ENCODE data around the gene RPS27. TPM values are rescaled to one million over a fixed set of nuclear protein-coding genes. Genes with fewer than 3 reads are reported as not detected.
A peak's percentile ranks its signal among the peaks of the same experiment; 100 is the strongest.

Gene RPS27
- polyA plus RNA-seq, 1 of the 3 experiments (the other 2 are of a cell fraction), result 7,060 TPM

GRCh38 chr1:153944827-153945117 lies 45.8 kb upstream of the RPS27 start (continued):
- TF ChIP-seq, protein P1, sequence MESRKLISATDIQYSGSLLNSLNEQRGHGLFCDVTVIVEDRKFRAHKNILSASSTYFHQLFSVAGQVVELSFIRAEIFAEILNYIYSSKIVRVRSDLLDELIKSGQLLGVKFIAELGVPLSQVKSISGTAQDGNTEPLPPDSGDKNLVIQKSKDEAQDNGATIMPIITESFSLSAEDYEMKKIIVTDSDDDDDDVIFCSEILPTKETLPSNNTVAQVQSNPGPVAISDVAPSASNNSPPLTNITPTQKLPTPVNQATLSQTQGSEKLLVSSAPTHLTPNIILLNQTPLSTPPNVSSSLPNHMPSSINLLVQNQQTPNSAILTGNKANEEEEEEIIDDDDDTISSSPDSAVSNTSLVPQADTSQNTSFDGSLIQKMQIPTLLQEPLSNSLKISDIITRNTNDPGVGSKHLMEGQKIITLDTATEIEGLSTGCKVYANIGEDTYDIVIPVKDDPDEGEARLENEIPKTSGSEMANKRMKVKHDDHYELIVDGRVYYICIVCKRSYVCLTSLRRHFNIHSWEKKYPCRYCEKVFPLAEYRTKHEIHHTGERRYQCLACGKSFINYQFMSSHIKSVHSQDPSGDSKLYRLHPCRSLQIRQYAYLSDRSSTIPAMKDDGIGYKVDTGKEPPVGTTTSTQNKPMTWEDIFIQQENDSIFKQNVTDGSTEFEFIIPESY (IDR thresholded peaks at IDR 0.05; ENCODE audit: borderline replicate concordance, low read depth), result no peak

GRCh38 chr1:153945131-153945794 lies 45.3 kb upstream of the RPS27 start:
- Histone ChIP-seq H3K79me2 (ENCODE audit: insufficient read depth) (peaks cover 30% of the 10 kb centered on the region), H3K27ac (ENCODE audit: low read depth in 2 of 2, low read length in 1 of 2) (peak overlapping the region; percentile 60 to 89), H3K9me3 (no peaks in the 10 kb centered on the region), H3K4me2 (peak overlapping the region; percentile 95), H3K9me2 (no peaks in the 10 kb centered on the region), H4K20me1 (ENCODE audit: insufficient read depth) (no peaks in the 10 kb centered on the region), H3K4me1 (ENCODE audit: control insufficient read depth in 1 of 2, insufficient read depth in 2 of 2, low read depth in 1 of 2, low read length in 1 of 2) (peaks cover 3 to 17% of the 10 kb centered on the region in 2 experiments; a peak in 2 of 4 replicates), H3F3A (replicated peaks; ENCODE audit: insufficient read depth) (peaks cover 7% of the 10 kb centered on the region), H3K9ac (peak overlapping the region; percentile 80), H3K27me3 (ENCODE audit: insufficient read depth) (no peaks in the 10 kb centered on the region), H2AFZ (ENCODE audit: low read depth) (peak overlapping the region; percentile 44), H3K36me3 (replicated peaks in 1 of 2; ENCODE audit: control insufficient read depth in 1 of 2, insufficient read depth in 2 of 2, low read length in 1 of 2) (peaks cover 10 to 50% of the 10 kb centered on the region in 2 experiments), H3K4me3 (ENCODE audit: low read depth in 2 of 2, low read length in 1 of 2) (peak overlapping the region; percentile 85 to 91)
- CTCF ChIA-PET, result interaction anchor here (0.7 to 5.1 kb wide), 24 partner anchors 11 to 151 kb away, joined by 3 to 51 read pairs (median 7); partner anchors contain the start of genes CREB3L4, CRTC2, GATAD2B and JTB
- peak; percentile 49 for DNase-seq
- TF ChIP-seq SIN3A (IDR thresholded peaks at IDR 0.05; ENCODE audit: borderline replicate concordance, low read depth, low read length), result no peak
- no peak for TF ChIP-seq JUND (IDR thresholded peaks at IDR 0.05)
- 63% methylated on average over 9 of the region's 12 CpGs for WGBS (ENCODE audit: low lambda C conversion rate)
- POLR2A ChIA-PET, result interaction anchor here (0.6 to 1.9 kb wide), 3 partner anchors 45 to 67 kb away, joined by 3 to 9 read pairs (median 3); partner anchors contain the start of gene RPS27

- Histone ChIP-seq H3K9ac (peak overlapping the region; percentile 80), H3K27ac (ENCODE audit: low read depth in 2 of 2, low read length in 1 of 2) (peak overlapping the region; percentile 60 to 89), H3K4me1 (ENCODE audit: control insufficient read depth in 1 of 2, insufficient read depth in 2 of 2, low read depth in 1 of 2, low read length in 1 of 2) (peaks cover 3 to 17% of the 10 kb centered on the region in 2 experiments; a peak in 2 of 4 replicates), H3K9me2 (no peaks in the 10 kb centered on the region), H3K9me3 (no peaks in the 10 kb centered on the region), H3K4me2 (peak overlapping the region; percentile 95), H2AFZ (ENCODE audit: low read depth) (peak overlapping the region; percentile 44; the same call in 1 of the 2 replicates), H3K79me2 (ENCODE audit: insufficient read depth) (peaks cover 30% of the 10 kb centered on the region), H3K36me3 (replicated peaks in 1 of 2; ENCODE audit: control insufficient read depth in 1 of 2, insufficient read depth in 2 of 2, low read length in 1 of 2) (peaks cover 16 to 50% of the 10 kb centered on the region in 2 experiments), H4K20me1 (ENCODE audit: insufficient read depth) (no peaks in the 10 kb centered on the region), H3K27me3 (ENCODE audit: insufficient read depth) (no peaks in the 10 kb centered on the region), H3K4me3 (ENCODE audit: low read depth in 2 of 2, low read length in 1 of 2) (peak overlapping the region; percentile 85 to 91), H3F3A (replicated peaks; ENCODE audit: insufficient read depth) (peaks cover 8% of the 10 kb centered on the region)
- peak; percentile 88 for DNase-seq
- POLR2A ChIA-PET, result interaction anchor here (0.6 to 1.9 kb wide), 9 partner anchors 9 to 68 kb away, joined by 3 to 9 read pairs (median 4); partner anchors contain the start of genes CREB3L4, CRTC2, RPS27 and SLC39A1
- TF ChIP-seq, protein P2, sequence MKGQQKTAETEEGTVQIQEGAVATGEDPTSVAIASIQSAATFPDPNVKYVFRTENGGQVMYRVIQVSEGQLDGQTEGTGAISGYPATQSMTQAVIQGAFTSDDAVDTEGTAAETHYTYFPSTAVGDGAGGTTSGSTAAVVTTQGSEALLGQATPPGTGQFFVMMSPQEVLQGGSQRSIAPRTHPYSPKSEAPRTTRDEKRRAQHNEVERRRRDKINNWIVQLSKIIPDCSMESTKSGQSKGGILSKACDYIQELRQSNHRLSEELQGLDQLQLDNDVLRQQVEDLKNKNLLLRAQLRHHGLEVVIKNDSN (IDR thresholded peaks at IDR 0.05; ENCODE audit: borderline replicate concordance, low read depth), result peak; percentile 75
- TF ChIP-seq SIN3A (IDR thresholded peaks at IDR 0.05; ENCODE audit: borderline replicate concordance, low read depth, low read length) (0 out of 2 replicates have a peak, but pooled peaks have one; percentile 31), NFIC (IDR thresholded peaks at IDR 0.05; ENCODE audit: borderline replicate concordance) (no peak), MEF2A (IDR thresholded peaks at IDR 0.05; ENCODE audit: borderline replicate concordance, low read depth) (no peak), TAF1 (IDR thresholded peaks at IDR 0.05; ENCODE audit: borderline replicate concordance, low read depth, low read length) (no peak; the same call in 1 of the 2 replicates), RCOR1 (IDR thresholded peaks at IDR 0.05; ENCODE audit: low read length) (no peak), MXI1 (IDR thresholded peaks at IDR 0.05; ENCODE audit: low read depth, low read length) (peak; percentile 79), GABPA (IDR thresholded peaks at IDR 0.05; ENCODE audit: low read depth) (peak; percentile 57), FOXM1 (IDR thresholded peaks at IDR 0.05; ENCODE audit: low read depth) (no peak)
- TF ChIP-seq, protein P1 (IDR thresholded peaks at IDR 0.05; ENCODE audit: borderline replicate concordance, low read depth), result no peak
- CTCF ChIA-PET, result interaction anchor here (0.7 to 5.1 kb wide), 43 partner anchors 8 to 203 kb away, joined by 3 to 51 read pairs (median 4); partner anchors contain the start of genes CREB3L4, CRTC2, GATAD2B and JTB
- under 1% methylated on average over 37 of the region's 95 CpGs for WGBS (ENCODE audit: low lambda C conversion rate)
Measured at GRCh38 chr1:153945795-153946621, 44.6 kb upstream of the RPS27 start.
